IMR-90 (cell line): Measurements from ENCODE around the gene EXOC2. TPM values are rescaled to one million over a fixed set of nuclear protein-coding genes. Genes with fewer than 3 reads are reported as not detected.

Experiments used
- ATAC-seq: fragments of 200-7000 bp; cut with Tn5 transposase; 2 replicates; pipeline ENCODE4 v1.9.1; 2020; ENCODE audit warnings: low read depth, mild to moderate bottlenecking, moderate library complexity
- BruUV-seq: library from RNA; stranded (reverse); fragments of 400-500 nt; replicated peaks from 2 replicates; lab custom pipeline; 2021; lab: Mats Ljungman, UMichigan
- CTCF ChIA-PET: fragments of 300-600 bp; formaldehyde crosslinking; extraction: SDS; loops from one replicate; lab custom pipeline; 2021; ENCODE audit warnings: antibody characterized with exemption; lab: Yijun Ruan, JAX
- POLR2A ChIA-PET: fragments of 300-600 bp; sonication (Branson Sonifier 250); formaldehyde crosslinking; loops from one replicate; lab custom pipeline; 2022; ENCODE audit warnings: antibody characterized with exemption; ENCODE audit not compliant: unreplicated experiment; lab: Charles Lee
- DNase-seq: peaks from one replicate; pipeline ENCODE4 v3.0.0; 2013
- H2AFZ ChIP-seq: replicated peaks from 2 replicates; pipeline ENCODE3; 2013; ENCODE audit warnings: low read length, mild to moderate bottlenecking; ENCODE audit not compliant: poor library complexity
- H2AK5ac ChIP-seq: 2 replicates; pipeline ENCODE4 v1.6.1; 2013; ENCODE audit warnings: low read depth, low read length, inconsistent platforms
- H2AK9ac ChIP-seq: replicated peaks from 2 replicates; pipeline ENCODE3; 2013; ENCODE audit warnings: mild to moderate bottlenecking, low read depth, low read length, moderate library complexity; ENCODE audit not compliant: poor library complexity
- H2BK120ac ChIP-seq: 2 replicates; pipeline ENCODE4 v1.6.1; 2013; ENCODE audit warnings: low read depth, low read length, inconsistent platforms
- H2BK15ac ChIP-seq: 3 replicates; pipeline ENCODE4 v1.6.1; 2013; ENCODE audit warnings: low read depth, low read length, inconsistent platforms
- H2BK20ac ChIP-seq: 2 replicates; pipeline ENCODE4 v1.6.1; 2013; ENCODE audit warnings: low read depth, mild to moderate bottlenecking, inconsistent platforms, low read length, moderate library complexity
- H2BK5ac ChIP-seq: 2 replicates; pipeline ENCODE4 v1.6.1; 2013; ENCODE audit warnings: mild to moderate bottlenecking, low read depth, low read length, inconsistent platforms; ENCODE audit not compliant: poor library complexity, severe bottlenecking
- H3K14ac ChIP-seq: replicated peaks from 2 replicates; pipeline ENCODE4 v1.6.1; 2013; ENCODE audit warnings: low read depth, low read length, inconsistent platforms
- H3K18ac ChIP-seq: 2 replicates; pipeline ENCODE4 v1.6.1; 2013; ENCODE audit warnings: low read depth, low read length, control low read depth
- H3K23ac ChIP-seq: 2 replicates; pipeline ENCODE4 v1.6.1; 2013; ENCODE audit warnings: low read depth, low read length, inconsistent platforms
- H3K27ac ChIP-seq: 2 replicates; pipeline ENCODE4 v1.5.1; 2013; ENCODE audit warnings: mild to moderate bottlenecking, control low read depth, low read length; ENCODE audit not compliant: insufficient read depth
- H3K27me3 ChIP-seq: 2 replicates; pipeline ENCODE4 v1.6.1; 2013; ENCODE audit warnings: low read length; ENCODE audit not compliant: control insufficient read depth, insufficient read depth
- H3K36me3 ChIP-seq: 2 replicates; pipeline ENCODE4 v1.6.1; 2013; ENCODE audit warnings: low read length, mixed read lengths; ENCODE audit not compliant: control insufficient read depth, insufficient read depth
- H3K4ac ChIP-seq: 2 replicates; pipeline ENCODE4 v1.6.1; 2013; ENCODE audit warnings: low read depth, low read length, inconsistent platforms
- H3K4me1 ChIP-seq: 2 replicates; pipeline ENCODE4 v1.6.1; 2013; ENCODE audit warnings: low read length, mixed read lengths; ENCODE audit not compliant: control insufficient read depth, insufficient read depth
- H3K4me2 ChIP-seq: 2 replicates; pipeline ENCODE4 v1.6.1; 2013; ENCODE audit warnings: low read depth, mild to moderate bottlenecking, control low read depth, low read length, moderate library complexity
- H3K4me3 ChIP-seq: 2 replicates; pipeline ENCODE4 v1.5.1; 2013; ENCODE audit warnings: low read depth, mild to moderate bottlenecking, control low read depth, low read length, moderate library complexity; ENCODE audit not compliant: insufficient read depth
- H3K56ac ChIP-seq: 2 replicates; pipeline ENCODE4 v1.6.1; 2013; ENCODE audit warnings: low read length, inconsistent platforms; ENCODE audit not compliant: insufficient read depth; ENCODE audit errors: extremely low read depth
- H3K79me1 ChIP-seq, 2 experiments: 2 replicates each; pipeline ENCODE4 v1.6.1; 2013; ENCODE audit warnings: low read length in 2 of 2, inconsistent platforms in 1 of 2, low read depth in 1 of 2
- H3K9ac ChIP-seq: 2 replicates; pipeline ENCODE4 v1.6.1; 2013; ENCODE audit warnings: low read depth, low read length, control low read depth
- H3K9me1 ChIP-seq: 2 replicates; pipeline ENCODE4 v1.6.1; 2013; ENCODE audit warnings: low read length, inconsistent platforms; ENCODE audit not compliant: insufficient read depth
- H3K9me3 ChIP-seq: 2 replicates; pipeline ENCODE4 v1.6.1; 2013; ENCODE audit warnings: low read length; ENCODE audit not compliant: control insufficient read depth, insufficient read depth
- H4K20me1 ChIP-seq: 2 replicates; pipeline ENCODE4 v1.6.1; 2013; ENCODE audit warnings: low read length, inconsistent platforms; ENCODE audit not compliant: insufficient read depth
- H4K5ac ChIP-seq: 2 replicates; pipeline ENCODE4 v1.6.1; 2013; ENCODE audit warnings: mild to moderate bottlenecking, low read depth, low read length, control low read depth
- H4K8ac ChIP-seq, 2 experiments: 2 replicates each; pipeline ENCODE4 v1.6.1; 2013; ENCODE audit warnings: low read depth in 2 of 2, low read length in 2 of 2, control low read depth in 1 of 2, inconsistent platforms in 1 of 2
- H4K91ac ChIP-seq: 2 replicates; pipeline ENCODE4 v1.6.1; 2013; ENCODE audit warnings: low read depth, low read length, inconsistent platforms; ENCODE audit not compliant: insufficient read depth
- FOS ChIP-seq: fragments of 150-350 bp; IDR thresholded peaks from 2 replicates; pipeline ENCODE4 v1.6.1; 2016; ENCODE audit warnings: low read depth, low read length
- NFE2L2 ChIP-seq: fragments of 150-350 bp; IDR thresholded peaks from 2 replicates; pipeline ENCODE4 v1.6.1; 2016; ENCODE audit warnings: low read depth, mild to moderate bottlenecking, low read length
- POLR2A ChIP-seq: IDR thresholded peaks from 2 replicates; pipeline ENCODE4 v1.6.1; 2012; ENCODE audit warnings: mild to moderate bottlenecking, low read depth, low read length
- RAD21 ChIP-seq: IDR thresholded peaks from 2 replicates; pipeline ENCODE4 v1.6.1; 2012; ENCODE audit warnings: low read length, improper control_type of control experiment
- RCOR1 ChIP-seq: IDR thresholded peaks from 2 replicates; pipeline ENCODE4 v1.6.1; 2012; ENCODE audit warnings: mild to moderate bottlenecking, low read length, improper control_type of control experiment; ENCODE audit not compliant: insufficient replicate concordance
- SMC3 ChIP-seq: fragments of 150-350 bp; IDR thresholded peaks from 2 replicates; pipeline ENCODE4 v1.6.1; 2016; ENCODE audit warnings: low read depth, mild to moderate bottlenecking, antibody characterized with exemption, low read length, moderate library complexity
- WGBS, 2 experiments: methylation state at CpG; one replicate each; pipeline versions ENCODE4 v1.1.5 to v1.1.7; 2013; ENCODE audit warnings: missing lambda C conversion rate in 2 of 2; ENCODE audit not compliant: insufficient read length in 1 of 2; ENCODE audit errors: extremely low coverage in 2 of 2; 5-methylcytosine and 5-hydroxymethylcytosine counted together
- dilution Hi-C: fragments of 300-500 bp; cut with HindIII; formaldehyde crosslinking; loops from one replicate; pipeline ENCODE4 v1.14.3; 2018; ENCODE audit warnings: low sequenced_read_pairs; ENCODE audit not compliant: unreplicated experiment
- in situ Hi-C: fragments of 300-500 bp; cut with MboI; formaldehyde crosslinking; loops from 3 replicates; pipeline ENCODE4 v1.14.3; 2019; ENCODE audit warnings: low sequenced_read_pairs, inconsistent platforms, mixed read lengths
- intact Hi-C: fragments of 100-400 bp; cut with micrococcal nuclease; formaldehyde crosslinking; loops from 2 replicates; pipeline ENCODE4 v1.10.0; 2022
- polyA plus RNA-seq, 3 experiments: library from polyadenylated mRNA; depleted of rRNA; stranded (reverse); fragments of >200 nt; gene quantifications; 2 replicates each; pipeline ENCODE4 v1.2.3, GENCODE V29; 2012; ENCODE audit warnings: low replicate concordance in 1 of 3
- total RNA-seq: library from RNA; depleted of rRNA; stranded (reverse); fragments of >200 nt; gene quantifications from 2 replicates; pipeline ENCODE4 v1.2.3, GENCODE V29; 2012

EXOC2 gene
- total and polyA plus RNA-seq, 2 of the 4 experiments (the other 2 are of a cell fraction), result 13.1 to 37.3 TPM

DNA sequence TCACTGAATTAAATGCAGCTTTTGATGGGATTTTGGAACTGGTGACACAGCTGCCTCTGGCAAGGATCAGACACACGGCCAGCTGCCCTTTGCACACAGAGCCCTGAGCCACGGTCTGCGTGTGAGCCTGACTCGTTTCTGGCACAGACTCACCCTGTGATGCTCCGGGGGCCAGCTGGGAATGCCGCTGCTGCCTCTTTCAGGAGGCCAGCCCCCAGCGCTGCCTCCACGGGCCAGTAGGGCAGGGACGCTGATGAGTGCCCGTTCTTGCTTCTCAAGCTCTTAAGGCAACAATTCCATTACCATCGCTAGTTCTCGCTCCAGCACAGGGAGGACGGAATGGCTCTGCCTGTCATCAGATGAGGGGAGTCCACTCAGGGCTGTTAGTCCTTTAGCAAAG, 239.8 kb downstream of the EXOC2 start (continued):
- TF ChIP-seq RCOR1, result no peak
- no peak for TF ChIP-seq SMC3
- TF ChIP-seq POLR2A, result no peak

DNA sequence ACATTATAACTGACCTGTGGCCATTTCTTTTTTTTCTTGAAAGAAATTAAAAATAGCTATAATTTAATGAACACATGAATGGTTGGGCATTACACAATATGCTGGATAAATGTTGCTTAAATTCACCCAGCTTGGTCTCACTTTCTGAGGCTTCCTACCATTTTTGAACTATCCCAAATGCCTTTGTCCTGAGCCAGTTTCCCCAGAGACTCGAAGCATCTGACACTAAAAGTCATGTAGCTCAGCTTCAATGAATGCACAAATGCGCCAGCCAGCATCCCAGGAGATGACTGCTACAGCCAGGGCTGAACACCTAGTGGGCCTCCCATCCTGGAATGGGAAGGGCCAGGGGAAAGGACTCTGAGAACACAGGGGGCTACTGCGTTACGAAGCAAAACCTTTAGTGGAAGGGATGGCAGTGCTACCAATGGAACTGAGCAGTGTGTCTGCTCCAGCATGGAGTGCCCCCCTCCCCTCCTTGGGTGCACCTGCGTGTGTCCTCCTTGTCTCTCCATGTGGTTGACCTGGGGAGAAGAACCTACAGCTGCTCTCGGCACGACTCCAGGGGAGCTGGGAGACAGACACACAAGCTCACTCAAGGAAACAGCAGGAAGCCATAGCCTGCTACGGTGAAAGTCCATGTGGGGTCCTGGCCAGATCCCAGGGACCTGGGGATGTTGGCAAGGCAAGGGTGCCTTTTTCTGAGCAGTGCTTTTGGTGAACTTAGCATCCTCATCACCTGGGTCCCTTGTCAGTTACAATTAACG, 240.5 kb downstream of the EXOC2 start:
- Histone ChIP-seq H3K27me3 (peaks cover 6% of the 10 kb centered on the region), H3K14ac (no peak overlapping the region), H3K79me1 (no peaks in the 10 kb centered on the region), H3K9me1 (no peaks in the 10 kb centered on the region), H3K4ac (no peak overlapping the region), H4K8ac (no peak overlapping the region), H3K36me3 (no peaks in the 10 kb centered on the region), H2BK120ac (no peak overlapping the region), H3K9me3 (peaks cover 2% of the 10 kb centered on the region; the same call in 1 of the 2 replicates), H3K56ac (no peak overlapping the region), H3K18ac (no peak overlapping the region), H3K4me1 (no peaks in the 10 kb centered on the region), H3K9ac (no peak overlapping the region), H4K5ac (no peak overlapping the region), H2AK9ac (no peak overlapping the region), H3K23ac (no peak overlapping the region), H2BK20ac (no peak overlapping the region), H4K91ac (no peak overlapping the region), H3K4me2 (no peak overlapping the region), H2AFZ (no peak overlapping the region), H3K4me3 (no peak overlapping the region), H2BK15ac (no peak overlapping the region), H2BK5ac (no peak overlapping the region), H2AK5ac (no peak overlapping the region), H3K27ac (no peak overlapping the region), H4K20me1 (no peaks in the 10 kb centered on the region)
- in situ Hi-C loops, result no loop called here
- ChIA-PET POLR2A (no interaction called here), CTCF (no interaction called here)
- BruUV-seq, result no TSS peak
- no peak for TF ChIP-seq NFE2L2
- no peak for TF ChIP-seq FOS
- no peak for TF ChIP-seq POLR2A
- no peak for TF ChIP-seq RAD21
- intact Hi-C loops, result no loop called here
- DNase-seq (no peak), ATAC-seq (no peak; the same call in 1 of the 2 replicates)
- WGBS, 2 experiments, result 43% methylated on average over 3 of the region's 9 CpGs; no CpG with 5 or more reads in 1 of the 2 experiments
- dilution Hi-C loops, result no loop called here
